Stimulated activated CD4-positive, alpha-beta T cell treated with anti-CD3 and anti-CD28 coated beads, TNF-alpha, amount 100 ng/mL, for 24 hours (primary cell): Measurements from ENCODE around the gene MRM2.

Experiments
- DNase-seq, 3 experiments: peaks; one replicate each; pipeline ENCODE4 v3.0.0-alpha.2; 2020; ENCODE audit warnings: low read depth in 3 of 3

The MRM2 gene

DNA sequence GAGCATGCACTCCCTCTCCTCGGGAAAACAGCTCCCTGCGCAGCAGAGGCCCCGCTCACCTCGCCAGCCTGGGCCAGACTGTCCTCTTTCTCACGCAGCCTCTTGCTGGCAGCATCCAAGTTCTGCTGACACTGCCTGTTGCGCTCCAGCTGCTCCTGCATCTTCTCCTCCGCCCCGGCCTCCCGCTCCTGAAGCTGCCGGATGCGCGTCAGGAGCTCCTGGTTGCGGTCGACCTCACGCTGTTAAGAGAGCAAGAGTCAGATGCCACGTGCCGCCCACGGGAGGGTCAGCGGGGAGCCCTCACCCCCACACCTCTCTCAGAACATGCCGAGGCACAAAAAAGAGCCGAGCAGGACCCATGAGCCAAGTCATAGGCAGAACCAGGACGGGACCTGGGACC is 19.5 kb downstream of the MRM2 start:
- no peak for DNase-seq

GRCh38 chr7:2220954-2221353 is 21.1 kb downstream of the MRM2 start:
- DNase-seq: no peak

DNA sequence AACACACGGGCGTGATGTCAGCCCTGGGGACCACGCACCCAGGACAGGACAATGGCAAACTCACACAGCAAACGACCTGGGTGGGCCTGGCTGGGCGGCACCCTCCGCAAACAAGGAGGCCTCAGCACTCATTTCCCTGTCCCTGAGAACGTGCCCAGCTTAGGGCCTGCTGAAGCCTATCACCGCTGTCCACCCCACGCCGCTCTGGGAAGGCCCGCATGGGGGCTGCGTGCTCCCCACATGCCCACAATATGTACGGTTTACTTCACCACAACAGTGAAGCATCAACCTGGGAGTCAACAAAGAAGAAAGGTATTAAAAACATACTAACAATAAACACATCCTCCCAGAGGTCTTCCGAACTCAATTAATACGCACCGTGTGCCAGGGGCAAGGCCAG is 21.5 kb downstream of the MRM2 start:
- DNase-seq: no peak

- DNase-seq: no peak
These were observed 22.0 kb downstream of the MRM2 start for GRCh38 chr7:2220030-2220429.

DNA sequence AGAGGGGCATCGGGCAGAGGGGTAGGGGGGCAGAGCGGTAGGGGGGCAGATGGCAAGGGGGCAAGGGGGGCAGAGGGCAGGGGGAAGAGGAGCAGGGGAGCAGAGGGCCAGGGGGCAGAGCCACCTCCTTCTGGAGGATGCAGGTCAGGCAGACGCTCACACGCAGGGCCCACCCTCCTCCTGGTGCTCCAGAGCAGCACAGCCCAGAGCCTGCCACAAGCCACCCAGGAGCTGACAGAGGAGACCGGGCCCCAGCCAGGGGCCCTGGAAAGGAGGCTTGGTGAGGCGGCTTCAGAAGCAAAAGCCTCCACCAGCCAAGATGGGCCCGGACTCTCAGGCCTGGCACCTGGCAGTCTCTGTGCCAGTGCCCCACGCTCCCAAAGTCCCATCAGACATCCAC is 22.4 kb downstream of the MRM2 start:
- no peak for DNase-seq

- no peak for DNase-seq
These were observed 22.9 kb downstream of the MRM2 start for GRCh38 chr7:2219136-2219535.

GRCh38 chr7:2218444-2218785 is 23.6 kb downstream of the MRM2 start:
- no peak for DNase-seq

DNA sequence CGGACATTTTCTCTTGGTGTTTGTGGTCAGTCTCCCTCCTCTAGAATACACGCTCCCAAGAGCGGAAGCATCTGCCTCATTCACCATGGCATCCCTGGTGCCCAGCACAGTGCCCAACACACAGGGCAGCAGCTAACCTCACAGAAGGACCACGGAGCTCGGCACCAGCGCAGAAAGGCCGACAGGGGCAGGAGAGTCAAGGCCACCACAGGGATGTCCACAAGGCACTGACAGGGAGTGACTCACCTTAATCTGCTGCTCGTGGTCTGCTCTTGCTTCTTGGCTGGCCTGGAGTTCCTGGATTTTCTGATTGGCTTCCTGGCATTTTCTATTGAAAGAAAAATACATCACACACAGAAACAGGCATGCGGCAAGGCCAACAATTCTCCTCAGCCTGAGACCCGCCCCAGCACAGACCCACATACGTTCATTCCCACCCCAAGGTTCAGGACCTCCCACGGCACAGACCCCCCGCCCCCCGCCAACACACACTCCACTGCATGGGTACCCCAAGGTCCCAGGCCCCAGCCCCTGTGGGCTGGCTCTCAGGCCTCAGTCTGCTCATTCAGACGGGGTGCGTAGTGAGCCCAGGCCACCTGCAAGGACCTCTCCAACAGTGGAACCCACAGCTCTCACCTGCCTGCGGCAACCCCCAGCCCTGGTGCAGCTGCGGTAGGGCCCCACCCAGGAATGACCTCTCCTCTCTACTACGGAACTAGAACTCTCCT is 24.1 kb downstream of the MRM2 start:
- no peak for DNase-seq

- no peak for DNase-seq
These were observed 24.8 kb downstream of the MRM2 start for GRCh38 chr7:2217206-2217605.

GRCh38 chr7:2215851-2216250 is 26.2 kb downstream of the MRM2 start:
- DNase-seq: no peak

DNA sequence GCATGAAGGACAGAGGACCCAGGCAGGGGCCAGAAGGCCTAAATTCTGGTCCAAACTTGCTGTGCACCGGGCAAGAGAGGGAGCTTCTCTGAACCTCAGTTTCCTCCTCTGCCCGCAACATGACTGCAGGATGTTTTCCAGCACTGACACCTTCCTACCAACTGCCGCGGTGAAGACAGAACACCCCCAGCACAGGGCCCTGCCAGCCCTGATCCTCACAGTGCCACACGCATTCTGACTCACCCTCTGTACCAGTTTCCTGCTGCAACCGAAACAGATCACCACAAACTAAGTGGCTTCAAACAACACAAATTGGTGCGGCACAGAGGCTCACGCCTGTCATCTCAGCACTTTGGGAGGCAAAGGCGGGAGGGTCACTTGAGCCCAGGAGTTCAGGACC is 27.4 kb downstream of the MRM2 start:
- no peak for DNase-seq

GRCh38 chr7:2213551-2214215 is 28.3 kb downstream of the MRM2 start:
- DNase-seq: no peak

GRCh38 chr7:2212906-2213305 is 29.1 kb downstream of the MRM2 start:
- no peak for DNase-seq

DNA sequence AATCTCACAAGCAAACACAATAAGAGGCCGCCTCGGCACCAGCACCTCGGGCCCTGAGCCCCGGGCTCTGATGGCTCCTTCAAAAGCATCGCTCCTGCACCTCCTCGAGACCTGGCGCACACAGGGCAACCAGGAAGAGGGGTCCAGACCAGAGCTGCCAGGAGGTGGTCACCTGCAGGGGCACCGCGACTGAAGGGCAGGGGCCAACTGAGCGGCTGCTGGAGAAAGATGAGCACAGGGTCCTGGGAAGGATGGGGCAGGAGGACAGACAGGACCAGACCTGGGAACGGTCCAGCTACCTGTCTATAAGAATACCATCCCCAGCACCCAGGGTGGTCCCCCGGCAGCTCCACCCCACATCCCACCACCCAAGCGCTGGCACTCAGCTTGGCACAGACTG is 30.1 kb downstream of the MRM2 start:
- no peak for DNase-seq

GRCh38 chr7:2211259-2211880 is 30.6 kb downstream of the MRM2 start:
- no peak for DNase-seq

DNA sequence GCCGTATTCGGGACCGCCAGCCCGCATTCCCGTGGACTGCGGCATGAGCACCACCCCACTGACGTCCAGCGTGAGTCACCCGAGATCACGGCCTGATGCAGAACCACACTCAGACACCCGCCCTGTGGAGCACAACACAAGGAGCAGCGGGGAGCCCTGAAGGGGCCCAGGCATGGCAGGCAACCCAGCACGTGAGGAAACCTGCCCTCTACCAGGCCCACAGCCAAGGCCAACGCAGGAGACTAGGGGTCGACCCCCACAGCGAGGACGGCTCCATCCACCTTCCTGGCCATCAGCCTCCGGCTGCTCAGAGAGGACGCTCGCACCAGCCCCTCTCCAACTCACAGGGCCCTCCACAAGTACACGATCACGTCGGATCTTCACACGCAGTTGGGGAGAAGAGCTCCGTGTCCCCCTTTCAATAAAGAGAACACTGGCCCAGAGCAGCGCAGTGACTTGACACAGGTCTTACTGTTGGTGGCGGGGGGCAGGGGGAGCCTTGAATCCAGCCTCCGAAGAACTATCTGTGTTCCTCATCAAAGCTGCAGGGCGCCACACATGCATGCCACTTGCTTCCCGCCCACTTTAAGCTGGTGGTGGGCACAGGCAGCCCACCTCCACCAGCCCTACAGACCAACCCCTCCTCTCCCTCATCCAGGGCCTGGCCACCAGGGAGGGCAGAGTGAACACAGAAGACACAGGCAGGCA is 31.3 kb downstream of the MRM2 start:
- no peak for DNase-seq

- DNase-seq: no peak
These were observed 32.1 kb downstream of the MRM2 start for GRCh38 chr7:2209961-2210323.

- peak in 2 of 3 experiments; percentile 12 to 24 for DNase-seq
These were observed 32.7 kb downstream of the MRM2 start for GRCh38 chr7:2209146-2209960.

- DNase-seq: no peak
These were observed 33.3 kb downstream of the MRM2 start for GRCh38 chr7:2208712-2209111.

- no peak for DNase-seq
These were observed 36.8 kb downstream of the MRM2 start for GRCh38 chr7:2205036-2205780.

DNA sequence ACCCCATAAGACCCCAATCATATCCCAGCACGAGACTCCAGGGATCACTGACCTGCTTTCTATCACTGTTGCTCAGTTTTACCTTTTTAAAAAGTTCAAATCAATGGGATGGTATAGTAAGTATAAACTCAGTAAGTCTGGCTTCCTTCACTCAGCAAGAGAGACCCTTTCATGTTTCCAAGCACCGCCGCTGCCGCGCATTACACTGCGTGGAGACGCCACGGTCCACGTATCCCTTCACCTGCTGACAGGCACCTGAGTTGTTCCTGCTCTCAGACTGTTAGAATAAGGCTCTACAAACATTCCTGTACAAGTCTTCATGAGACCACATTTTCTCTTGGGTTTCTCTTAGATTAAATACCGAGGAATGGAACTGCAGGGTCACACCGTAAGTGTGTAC is 37.6 kb downstream of the MRM2 start:
- no peak for DNase-seq
